Measurements from ENCODE around the gene VPS37B. TPM values are rescaled to one million over a fixed set of nuclear protein-coding genes. Genes with fewer than 3 reads are reported as not detected.

VPS37B gene
- total RNA-seq, 1 donor from 2014 or later = 34.9 TPM

DNA sequence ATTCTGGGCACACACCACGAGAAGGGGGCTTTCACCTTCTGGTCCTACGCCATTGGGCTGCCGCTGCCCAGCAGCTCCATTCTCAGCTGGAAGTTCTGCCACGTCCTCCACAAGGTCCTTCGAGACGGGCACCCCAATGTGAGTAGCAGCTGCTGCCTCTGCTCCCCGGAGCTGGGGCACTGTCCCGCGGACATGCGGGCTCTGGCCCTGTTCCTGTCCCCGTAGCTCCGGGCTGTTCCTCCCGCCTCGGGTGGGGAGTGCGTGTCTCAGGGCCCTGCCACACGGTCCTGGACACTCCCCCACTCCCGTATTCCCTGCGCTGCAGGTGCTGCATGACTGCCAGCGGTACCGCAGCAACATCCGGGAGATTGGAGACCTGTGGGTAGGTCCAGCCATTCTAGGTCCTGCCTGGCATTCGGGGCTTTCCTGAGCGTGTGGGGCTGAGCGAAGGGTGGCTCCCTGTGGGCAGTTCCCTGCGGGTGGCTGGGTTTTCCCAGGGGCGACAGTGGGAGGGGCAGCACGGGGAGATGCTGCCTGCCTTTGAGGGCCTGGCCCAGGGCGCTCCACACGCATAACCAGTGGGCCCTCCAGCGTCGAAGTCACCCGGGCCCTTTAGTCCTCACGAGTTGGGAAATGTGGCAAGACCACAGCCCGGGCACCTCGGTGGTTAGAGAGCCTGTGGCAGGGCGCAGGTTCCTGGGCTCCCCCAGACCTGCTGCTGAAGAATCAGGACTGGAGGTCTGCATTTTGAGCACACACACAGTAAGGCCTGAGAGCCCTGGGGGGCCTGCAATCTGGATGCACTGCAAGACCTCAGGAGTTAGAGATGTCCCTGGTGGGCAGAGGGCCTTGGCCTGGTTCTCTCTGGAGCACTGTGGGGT lies 47.2 kb downstream of the VPS37B start:
- intact Hi-C loops (cut with DNase I) = no loop called here
- Histone ChIP-seq H3K36me3 (no peaks in the 10 kb centered on the region), H3K9me3 (no peaks in the 10 kb centered on the region), H3K4me3 (no peak overlapping the region), H3K27ac (no peak overlapping the region), H3K4me1 (peaks cover 51% of the 10 kb centered on the region), H3K27me3 (no peaks in the 10 kb centered on the region)
- DNase-seq (ENCODE audit: extremely low spot score in 2 of 2) = no peak
- TF ChIP-seq POLR2A (IDR thresholded peaks at IDR 0.05) = no peak
- no peak for TF ChIP-seq POLR2AphosphoS5 (IDR thresholded peaks at IDR 0.05; ENCODE audit: insufficient read depth in 1 of 2, low read depth in 1 of 2)
- TF ChIP-seq, protein P1, sequence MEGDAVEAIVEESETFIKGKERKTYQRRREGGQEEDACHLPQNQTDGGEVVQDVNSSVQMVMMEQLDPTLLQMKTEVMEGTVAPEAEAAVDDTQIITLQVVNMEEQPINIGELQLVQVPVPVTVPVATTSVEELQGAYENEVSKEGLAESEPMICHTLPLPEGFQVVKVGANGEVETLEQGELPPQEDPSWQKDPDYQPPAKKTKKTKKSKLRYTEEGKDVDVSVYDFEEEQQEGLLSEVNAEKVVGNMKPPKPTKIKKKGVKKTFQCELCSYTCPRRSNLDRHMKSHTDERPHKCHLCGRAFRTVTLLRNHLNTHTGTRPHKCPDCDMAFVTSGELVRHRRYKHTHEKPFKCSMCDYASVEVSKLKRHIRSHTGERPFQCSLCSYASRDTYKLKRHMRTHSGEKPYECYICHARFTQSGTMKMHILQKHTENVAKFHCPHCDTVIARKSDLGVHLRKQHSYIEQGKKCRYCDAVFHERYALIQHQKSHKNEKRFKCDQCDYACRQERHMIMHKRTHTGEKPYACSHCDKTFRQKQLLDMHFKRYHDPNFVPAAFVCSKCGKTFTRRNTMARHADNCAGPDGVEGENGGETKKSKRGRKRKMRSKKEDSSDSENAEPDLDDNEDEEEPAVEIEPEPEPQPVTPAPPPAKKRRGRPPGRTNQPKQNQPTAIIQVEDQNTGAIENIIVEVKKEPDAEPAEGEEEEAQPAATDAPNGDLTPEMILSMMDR (IDR thresholded peaks at IDR 0.05) = no peak

DNA sequence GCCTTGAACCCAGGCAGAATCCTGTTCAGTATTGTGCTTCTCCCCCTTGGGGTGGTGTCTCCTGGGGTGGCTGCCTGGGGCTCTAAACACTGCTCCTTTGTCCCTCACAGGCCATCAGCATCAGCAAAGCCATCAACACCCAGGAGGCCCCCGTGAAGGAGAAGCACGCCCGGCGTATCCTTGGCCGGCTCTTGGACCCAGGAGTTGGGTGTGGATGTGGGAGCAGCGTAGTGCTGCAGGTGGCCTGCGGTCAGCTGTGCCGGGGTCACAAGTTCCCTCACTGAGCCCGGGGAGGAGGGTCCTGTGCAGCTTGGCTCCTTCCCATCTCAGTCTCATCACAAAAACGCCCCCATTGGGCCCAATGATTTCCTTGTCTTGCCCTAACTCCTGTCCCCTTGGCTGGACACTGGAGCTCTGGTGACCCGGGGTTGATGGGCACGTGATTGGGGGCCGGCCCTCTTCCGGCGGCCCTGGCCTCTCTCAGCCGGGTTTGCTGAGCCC lies 48.0 kb downstream of the VPS37B start:
- H3K4me1 ChIP-seq = peaks cover 48% of the 10 kb centered on the region
- no peaks in the 10 kb centered on the region for H3K36me3 ChIP-seq
- DNase-seq (ENCODE audit: extremely low spot score in 2 of 2) = no peak
- H3K4me3 ChIP-seq = no peak overlapping the region
- no peak overlapping the region for H3K27ac ChIP-seq
- intact Hi-C loops (cut with DNase I) = no loop called here
- no peaks in the 10 kb centered on the region for H3K27me3 ChIP-seq
- TF ChIP-seq POLR2A (IDR thresholded peaks at IDR 0.05) = no peak
- TF ChIP-seq, protein P1 (IDR thresholded peaks at IDR 0.05) = no peak
- no peak for TF ChIP-seq POLR2AphosphoS5 (IDR thresholded peaks at IDR 0.05; ENCODE audit: insufficient read depth in 1 of 2, low read depth in 1 of 2)
- H3K9me3 ChIP-seq = no peaks in the 10 kb centered on the region

DNA sequence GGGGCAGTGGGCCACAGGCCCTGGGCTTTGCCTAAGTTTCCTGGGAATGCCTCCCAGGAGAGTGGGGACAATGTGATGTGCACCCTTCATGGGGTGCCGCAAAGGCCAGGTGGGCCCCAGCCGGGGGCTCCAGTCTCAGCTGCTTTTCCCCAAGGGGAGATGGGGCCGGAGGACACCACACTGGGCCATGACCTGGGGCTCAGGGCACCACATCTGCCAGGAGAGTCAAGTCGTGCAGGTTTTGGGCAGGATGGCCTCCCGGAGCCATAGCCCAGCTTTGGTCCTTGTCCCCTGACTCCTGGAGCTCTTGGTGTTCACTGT lies 48.4 kb downstream of the VPS37B start:
- no peaks in the 10 kb centered on the region for H3K9me3 ChIP-seq
- TF ChIP-seq POLR2A (IDR thresholded peaks at IDR 0.05) (no peak), POLR2AphosphoS5 (IDR thresholded peaks at IDR 0.05; ENCODE audit: insufficient read depth in 1 of 2, low read depth in 1 of 2) (no peak)
- TF ChIP-seq, protein P1 (IDR thresholded peaks at IDR 0.05) = no peak
- H3K4me3 ChIP-seq = no peak overlapping the region
- intact Hi-C loops (cut with DNase I) = no loop called here
- H3K4me1 ChIP-seq = peaks cover 46% of the 10 kb centered on the region
- no peak overlapping the region for H3K27ac ChIP-seq
- no peaks in the 10 kb centered on the region for H3K36me3 ChIP-seq
- DNase-seq (ENCODE audit: extremely low spot score in 2 of 2) = no peak
- no peaks in the 10 kb centered on the region for H3K27me3 ChIP-seq

DNA sequence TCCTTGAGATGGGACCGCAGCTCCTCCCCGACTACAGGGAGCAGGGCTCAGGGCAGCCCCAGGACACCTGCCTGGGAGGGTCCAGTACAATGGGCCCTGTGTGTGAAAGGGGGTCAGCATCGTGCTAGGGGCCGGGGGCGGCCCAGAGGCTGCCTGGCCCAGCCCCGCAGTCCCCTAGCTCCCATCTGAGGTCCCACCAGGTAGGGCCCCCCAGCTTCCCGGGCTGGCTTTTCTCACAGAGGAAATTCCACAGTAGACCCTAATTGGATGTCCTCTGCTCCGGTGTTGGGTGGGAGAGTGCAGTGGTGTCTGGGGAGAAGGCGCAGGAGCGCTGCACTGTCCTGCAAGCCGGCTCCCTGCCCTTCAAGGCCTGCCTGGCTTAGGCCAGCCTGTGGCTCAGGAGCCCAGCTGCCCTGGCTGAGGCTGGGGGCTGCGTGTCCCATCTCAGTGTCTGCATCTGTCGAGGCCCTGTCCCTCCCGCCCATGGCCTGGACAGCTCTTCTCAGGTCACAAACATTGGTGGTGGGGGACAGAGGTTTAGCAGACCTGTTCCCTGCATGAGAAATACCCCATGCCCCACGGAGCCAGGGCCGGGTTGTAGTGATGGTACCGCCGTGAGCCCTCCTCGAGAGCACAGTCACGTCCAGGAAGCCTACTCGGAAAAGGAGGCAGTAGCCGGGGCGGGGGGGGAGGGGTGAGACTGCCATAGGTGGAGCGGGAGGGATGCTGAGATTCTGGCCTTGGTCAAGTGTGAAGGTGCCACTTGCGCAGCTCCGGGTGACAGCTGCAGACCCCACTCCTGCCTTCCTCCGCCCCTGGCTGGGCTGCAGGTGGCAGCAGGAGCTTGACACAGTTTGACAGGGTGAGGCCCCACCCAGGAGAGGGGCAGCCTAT lies 49.1 kb downstream of the VPS37B start:
- Histone ChIP-seq H3K9me3 (no peaks in the 10 kb centered on the region), H3K4me1 (peaks cover 46% of the 10 kb centered on the region), H3K27ac (no peak overlapping the region), H3K4me3 (no peak overlapping the region), H3K36me3 (no peaks in the 10 kb centered on the region), H3K27me3 (no peaks in the 10 kb centered on the region)
- intact Hi-C loops (cut with DNase I) = no loop called here
- DNase-seq (ENCODE audit: extremely low spot score in 2 of 2) = no peak
- TF ChIP-seq, protein P1 (IDR thresholded peaks at IDR 0.05) = no peak
